Measurements from ENCODE around the gene CAPSL. TPM values are rescaled to one million over a fixed set of nuclear protein-coding genes. Genes with fewer than 3 reads are reported as not detected.
"Not testable (repeated sequence)": the region's sequence is repeated elsewhere in the genome, so short reads cannot be mapped to it uniquely, and the experiment has no call there.

Gene CAPSL
- polyA plus RNA-seq (2013, experiment 1 of 4): not detected
- not detected for polyA plus RNA-seq (2013, experiment 2 of 4)
- not detected for polyA plus RNA-seq (2013, experiment 3 of 4)
- polyA plus RNA-seq (2013, experiment 4 of 4): not detected

DNA sequence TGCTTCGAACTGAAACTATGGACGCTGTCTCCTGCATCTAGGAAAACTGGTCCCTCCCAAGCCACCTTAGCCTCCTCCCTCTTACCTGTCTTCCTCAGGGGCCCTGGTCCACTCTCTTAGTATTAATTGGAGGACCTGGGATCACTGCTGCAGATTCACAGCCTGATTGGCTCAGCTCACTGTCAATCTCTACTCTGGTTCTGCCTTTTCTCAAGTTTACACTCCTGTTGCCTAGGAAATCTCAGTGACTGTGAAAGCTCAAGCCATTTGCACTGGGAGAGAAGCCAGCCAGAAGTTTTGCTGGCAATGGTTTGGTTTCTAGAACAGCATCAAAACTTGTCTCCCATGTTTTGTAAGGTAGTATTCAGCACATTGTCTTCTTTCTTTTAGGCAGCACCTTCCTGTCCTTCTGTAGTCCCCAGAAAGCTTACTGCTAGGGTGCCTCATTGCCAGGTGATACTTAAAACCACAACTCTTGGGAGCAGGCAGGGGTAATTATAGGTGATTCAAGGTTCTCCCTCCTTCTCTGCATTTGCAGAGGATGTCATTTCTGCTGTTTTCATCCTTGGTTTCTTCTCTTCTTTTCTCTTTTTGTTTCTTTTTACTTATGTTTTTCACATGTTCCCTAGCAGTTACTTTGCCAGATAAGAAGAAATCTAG, at the start of gene CAPSL:
Gene CAPSL, minus strand, starts transcription at position 55 of the 660 bp plus-strand sequence. CDS start 17,502 bp downstream, outside the sequence.
- Histone ChIP-seq H3K27me3 (ENCODE audit: control insufficient read depth, insufficient read depth, low read length, poor library complexity, severe bottlenecking) (peaks cover 4% of the 10 kb centered on the region), H3K36me3 (ENCODE audit: control insufficient read depth, insufficient read depth, low read length) (no peaks in the 10 kb centered on the region), H3K27ac (ENCODE audit: insufficient read depth, low read depth, low read length, poor library complexity, severe bottlenecking) (no peak within 1 kb of the TSS), H3K4me3 (ENCODE audit: insufficient read depth, low read depth, low read length) (no peak within 1 kb of the TSS), H3K9me3 (ENCODE audit: control insufficient read depth, low read length) (no peaks in the 10 kb centered on the region), H3K4me1 (ENCODE audit: control insufficient read depth, insufficient read depth, low read length) (no peaks in the 10 kb centered on the region)
- 45 to 54% methylated on average over 2 of the region's 2 CpGs for WGBS, 2 experiments

DNA sequence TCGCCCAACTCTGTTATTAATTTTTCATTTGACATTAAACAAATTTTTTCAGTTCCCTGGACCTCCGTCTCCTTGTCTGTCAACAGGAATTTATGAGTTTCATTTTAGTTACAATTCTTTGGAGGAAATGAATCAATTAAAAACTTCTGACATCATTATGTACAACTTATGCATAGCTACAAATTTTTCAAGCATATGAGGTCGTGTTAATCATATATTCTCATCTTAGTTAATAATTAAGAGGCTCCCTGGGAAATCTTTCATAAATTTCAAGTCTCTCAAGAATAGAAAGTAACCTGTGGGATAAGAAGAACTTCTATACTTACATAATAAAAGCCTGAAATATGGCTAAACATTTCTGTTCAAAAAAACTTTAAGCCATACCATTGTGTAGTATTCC, 49.4 kb upstream of the CAPSL start:
- H3K27ac ChIP-seq (ENCODE audit: insufficient read depth, low read depth, low read length, poor library complexity, severe bottlenecking): no peak overlapping the region
- no peaks in the 10 kb centered on the region for H3K36me3 ChIP-seq (ENCODE audit: control insufficient read depth, insufficient read depth, low read length)
- no peak overlapping the region for H3K4me3 ChIP-seq (ENCODE audit: insufficient read depth, low read depth, low read length)
- H3K4me1 ChIP-seq (ENCODE audit: control insufficient read depth, insufficient read depth, low read length): peaks cover 9% of the 10 kb centered on the region
- 85 to 89% methylated on average over 1 of the region's 3 CpGs for WGBS, 2 experiments
- peaks cover 13% of the 10 kb centered on the region for H3K27me3 ChIP-seq (ENCODE audit: control insufficient read depth, insufficient read depth, low read length, poor library complexity, severe bottlenecking)
- H3K9me3 ChIP-seq (ENCODE audit: control insufficient read depth, low read length): no peaks in the 10 kb centered on the region

DNA sequence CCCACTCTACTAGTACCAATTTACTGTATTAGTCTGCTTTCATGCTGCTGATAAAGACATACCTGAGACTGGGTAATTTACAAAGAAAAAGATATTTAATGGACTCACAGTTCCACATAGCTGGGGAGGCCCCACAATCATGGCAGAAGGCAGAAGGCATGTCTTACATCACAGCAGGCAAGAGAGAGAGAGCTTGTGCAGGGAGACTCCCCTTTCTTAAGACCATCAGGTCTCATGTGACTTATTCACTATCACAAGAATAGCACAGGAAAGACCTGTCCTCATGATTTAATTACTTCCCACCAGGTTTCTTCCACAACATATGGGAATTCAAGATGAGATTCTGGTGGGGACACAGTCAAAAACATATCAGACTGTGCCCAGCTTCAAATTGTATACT, 41.3 kb upstream of the CAPSL start:
- Histone ChIP-seq H3K27me3 (ENCODE audit: control insufficient read depth, insufficient read depth, low read length, poor library complexity, severe bottlenecking) (no peaks in the 10 kb centered on the region), H3K9me3 (ENCODE audit: control insufficient read depth, low read length) (no peaks in the 10 kb centered on the region), H3K4me3 (ENCODE audit: insufficient read depth, low read depth, low read length) (no peak overlapping the region), H3K27ac (ENCODE audit: insufficient read depth, low read depth, low read length, poor library complexity, severe bottlenecking) (no peak overlapping the region), H3K36me3 (ENCODE audit: control insufficient read depth, insufficient read depth, low read length) (no peaks in the 10 kb centered on the region), H3K4me1 (ENCODE audit: control insufficient read depth, insufficient read depth, low read length) (no peaks in the 10 kb centered on the region)

DNA sequence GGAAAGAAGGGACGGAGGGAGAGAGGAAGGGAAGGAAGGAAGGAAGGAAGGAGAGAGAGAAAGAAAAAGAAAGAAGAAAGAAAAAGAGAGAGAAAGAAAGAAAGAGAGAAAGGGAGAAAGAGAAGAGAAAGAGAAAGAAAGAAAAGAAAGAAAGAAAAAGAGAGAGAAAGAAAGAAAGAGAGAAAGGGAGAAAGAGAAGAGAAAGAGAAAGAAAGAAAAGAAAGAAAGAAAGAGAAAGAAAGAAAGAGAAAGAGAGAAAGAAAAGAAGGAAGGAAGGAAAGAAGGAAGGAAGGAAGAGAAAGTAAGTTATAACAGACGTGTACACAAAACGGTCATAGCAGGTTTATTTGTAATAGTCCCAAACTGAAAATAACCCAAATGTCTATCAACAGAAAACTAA, 38.4 kb upstream of the CAPSL start:
- not testable (repeated sequence) for H3K36me3 ChIP-seq (ENCODE audit: control insufficient read depth, insufficient read depth, low read length); H3K27ac ChIP-seq (ENCODE audit: insufficient read depth, low read depth, low read length, poor library complexity, severe bottlenecking); H3K9me3 ChIP-seq (ENCODE audit: control insufficient read depth, low read length); H3K4me3 ChIP-seq (ENCODE audit: insufficient read depth, low read depth, low read length); H3K27me3 ChIP-seq (ENCODE audit: control insufficient read depth, insufficient read depth, low read length, poor library complexity, severe bottlenecking); H3K4me1 ChIP-seq (ENCODE audit: control insufficient read depth, insufficient read depth, low read length)
- WGBS, 2 experiments: 57 to 76% methylated on average over 2 to 3 of the region's 3 CpGs

DNA sequence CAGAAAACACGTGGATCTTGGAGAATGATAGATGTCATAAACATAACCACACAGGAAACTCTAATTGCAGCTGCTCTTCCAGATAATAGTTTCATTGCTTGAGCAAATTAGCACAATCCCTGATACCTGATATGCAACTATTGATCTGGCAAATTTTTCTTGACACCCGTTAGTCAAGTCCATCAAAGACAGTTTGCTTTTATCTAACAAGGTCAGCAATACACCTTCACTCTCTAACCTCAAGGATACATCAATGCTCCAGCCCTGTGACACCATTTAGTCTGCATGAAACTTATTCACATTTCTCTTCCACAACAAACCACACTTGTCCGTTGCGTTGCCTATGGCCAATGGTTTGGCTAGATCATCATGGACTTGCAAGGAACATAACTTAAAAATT, 36.1 kb upstream of the CAPSL start:
- WGBS, 2 experiments: 84 to 92% methylated on average over 4 of the region's 4 CpGs

DNA sequence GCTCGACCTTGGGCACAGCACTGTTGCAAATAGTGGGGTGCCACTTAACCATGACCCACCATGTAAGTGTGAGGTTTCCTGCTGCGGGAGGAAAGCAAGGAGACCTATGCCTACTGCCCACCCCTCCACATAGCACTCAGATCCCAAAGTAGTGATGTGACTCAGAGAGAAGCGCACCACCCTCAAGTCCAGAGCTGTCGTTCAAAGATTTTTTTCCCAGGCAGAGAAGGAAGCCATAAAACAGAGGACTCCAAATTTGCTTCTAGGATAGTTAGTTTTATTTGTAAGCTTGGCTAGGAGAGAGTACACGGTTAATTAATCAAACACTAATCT, 33.4 kb upstream of the CAPSL start:
- no peaks in the 10 kb centered on the region for H3K4me1 ChIP-seq (ENCODE audit: control insufficient read depth, insufficient read depth, low read length)
- H3K4me3 ChIP-seq (ENCODE audit: insufficient read depth, low read depth, low read length): no peak overlapping the region
- H3K27me3 ChIP-seq (ENCODE audit: control insufficient read depth, insufficient read depth, low read length, poor library complexity, severe bottlenecking): no peaks in the 10 kb centered on the region
- H3K9me3 ChIP-seq (ENCODE audit: control insufficient read depth, low read length): no peaks in the 10 kb centered on the region
- no peak overlapping the region for H3K27ac ChIP-seq (ENCODE audit: insufficient read depth, low read depth, low read length, poor library complexity, severe bottlenecking)
- WGBS, 2 experiments: 73 to 93% methylated on average over 4 to 5 of the region's 5 CpGs
- H3K36me3 ChIP-seq (ENCODE audit: control insufficient read depth, insufficient read depth, low read length): no peaks in the 10 kb centered on the region

More for the DNA sequence above, 36.1 kb upstream of the CAPSL start:
- H3K4me1 ChIP-seq (ENCODE audit: control insufficient read depth, insufficient read depth, low read length): no peaks in the 10 kb centered on the region
- H3K27me3 ChIP-seq (ENCODE audit: control insufficient read depth, insufficient read depth, low read length, poor library complexity, severe bottlenecking): no peaks in the 10 kb centered on the region
- no peak overlapping the region for H3K4me3 ChIP-seq (ENCODE audit: insufficient read depth, low read depth, low read length)
- no peak overlapping the region for H3K27ac ChIP-seq (ENCODE audit: insufficient read depth, low read depth, low read length, poor library complexity, severe bottlenecking)
- H3K9me3 ChIP-seq (ENCODE audit: control insufficient read depth, low read length): no peaks in the 10 kb centered on the region
- no peaks in the 10 kb centered on the region for H3K36me3 ChIP-seq (ENCODE audit: control insufficient read depth, insufficient read depth, low read length)

DNA sequence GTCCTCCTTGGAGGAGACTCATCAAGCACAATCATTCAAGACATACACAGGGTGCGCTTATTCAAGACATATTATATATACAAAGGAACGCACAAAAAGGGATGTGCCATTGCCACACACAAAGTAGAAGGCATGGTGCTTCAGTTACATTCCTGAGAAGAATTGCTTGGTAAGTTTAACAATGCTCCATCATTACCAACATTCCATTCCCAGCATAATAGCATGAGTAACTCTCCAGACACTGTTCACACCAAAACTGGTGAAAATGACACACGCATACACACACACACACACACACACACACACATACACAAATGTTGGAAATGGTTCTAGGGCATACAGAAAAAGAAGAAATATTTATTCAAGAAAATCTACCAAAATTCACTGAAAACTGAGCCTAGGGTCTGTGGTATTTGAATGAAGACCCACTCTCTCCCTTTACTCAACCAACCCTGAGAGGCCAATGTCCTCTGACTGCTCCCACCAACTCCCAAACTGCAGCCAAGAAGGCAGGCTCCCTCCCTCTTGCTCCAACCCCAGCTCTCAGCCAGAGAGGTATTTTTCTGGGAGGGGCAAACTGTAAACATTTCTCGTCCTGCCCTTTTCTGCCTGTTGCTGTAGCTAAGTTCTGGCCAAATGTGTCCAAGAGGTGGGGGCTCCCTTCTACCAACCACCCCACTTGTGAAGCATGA, 32.9 kb upstream of the CAPSL start:
- Histone ChIP-seq H3K9me3 (ENCODE audit: control insufficient read depth, low read length) (no peaks in the 10 kb centered on the region), H3K36me3 (ENCODE audit: control insufficient read depth, insufficient read depth, low read length) (no peaks in the 10 kb centered on the region), H3K27me3 (ENCODE audit: control insufficient read depth, insufficient read depth, low read length, poor library complexity, severe bottlenecking) (no peaks in the 10 kb centered on the region), H3K27ac (ENCODE audit: insufficient read depth, low read depth, low read length, poor library complexity, severe bottlenecking) (no peak overlapping the region), H3K4me1 (ENCODE audit: control insufficient read depth, insufficient read depth, low read length) (no peaks in the 10 kb centered on the region), H3K4me3 (ENCODE audit: insufficient read depth, low read depth, low read length) (no peak overlapping the region)
- WGBS, 2 experiments: 81 to 92% methylated on average over 4 of the region's 4 CpGs

DNA sequence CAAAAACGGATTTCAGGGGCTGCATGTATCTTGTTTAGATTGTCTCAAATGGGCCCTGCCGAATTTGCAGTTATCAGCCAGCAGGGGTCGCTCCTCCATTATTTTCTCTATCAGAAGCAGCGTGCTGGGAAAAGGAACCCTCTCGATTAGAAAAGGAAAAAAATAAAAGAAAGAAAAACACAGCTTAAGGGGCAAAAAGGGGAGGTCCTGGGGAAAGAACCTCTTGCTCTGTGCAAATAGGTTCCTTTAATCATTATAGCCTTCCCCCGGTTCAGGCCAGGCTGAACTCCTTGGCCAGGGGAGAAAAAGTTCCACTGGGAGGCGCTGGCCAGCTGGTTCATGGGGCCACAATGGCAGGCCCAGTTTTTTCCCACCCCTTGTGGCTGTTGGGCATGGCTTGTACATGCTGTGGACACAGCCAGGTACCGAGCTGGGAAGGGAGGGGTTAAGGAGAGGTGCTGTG, 25.0 kb upstream of the CAPSL start:
- Histone ChIP-seq H3K9me3 (ENCODE audit: control insufficient read depth, low read length) (no peaks in the 10 kb centered on the region), H3K4me3 (ENCODE audit: insufficient read depth, low read depth, low read length) (no peak overlapping the region), H3K27ac (ENCODE audit: insufficient read depth, low read depth, low read length, poor library complexity, severe bottlenecking) (no peak overlapping the region), H3K36me3 (ENCODE audit: control insufficient read depth, insufficient read depth, low read length) (no peaks in the 10 kb centered on the region), H3K27me3 (ENCODE audit: control insufficient read depth, insufficient read depth, low read length, poor library complexity, severe bottlenecking) (no peaks in the 10 kb centered on the region), H3K4me1 (ENCODE audit: control insufficient read depth, insufficient read depth, low read length) (no peaks in the 10 kb centered on the region)
- WGBS, 2 experiments: 52 to 56% methylated on average over 7 to 8 of the region's 8 CpGs

DNA sequence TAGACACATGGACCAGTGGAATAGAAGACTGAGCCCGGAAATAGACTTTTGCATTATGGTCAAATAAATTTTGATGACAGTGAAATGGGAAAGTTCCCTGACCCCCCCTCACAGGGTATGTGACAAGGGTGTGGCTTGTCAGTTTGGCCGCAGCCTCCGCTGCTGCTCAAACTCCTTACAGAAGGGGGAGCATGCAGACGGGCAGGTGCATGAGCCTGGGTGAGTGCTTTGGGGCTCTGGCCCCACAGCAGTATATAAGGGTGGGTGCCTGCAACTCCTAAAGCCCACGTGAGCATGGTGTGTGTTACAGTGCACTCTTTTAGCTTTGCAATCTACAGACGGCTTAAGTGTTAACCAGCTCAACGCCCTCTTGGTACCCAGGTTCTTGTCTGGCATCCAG, 21.9 kb upstream of the CAPSL start:
- Histone ChIP-seq H3K27me3 (ENCODE audit: control insufficient read depth, insufficient read depth, low read length, poor library complexity, severe bottlenecking) (no peaks in the 10 kb centered on the region), H3K4me3 (ENCODE audit: insufficient read depth, low read depth, low read length) (no peak overlapping the region)
- WGBS, 2 experiments: 59 to 60% methylated on average over 7 of the region's 7 CpGs

DNA sequence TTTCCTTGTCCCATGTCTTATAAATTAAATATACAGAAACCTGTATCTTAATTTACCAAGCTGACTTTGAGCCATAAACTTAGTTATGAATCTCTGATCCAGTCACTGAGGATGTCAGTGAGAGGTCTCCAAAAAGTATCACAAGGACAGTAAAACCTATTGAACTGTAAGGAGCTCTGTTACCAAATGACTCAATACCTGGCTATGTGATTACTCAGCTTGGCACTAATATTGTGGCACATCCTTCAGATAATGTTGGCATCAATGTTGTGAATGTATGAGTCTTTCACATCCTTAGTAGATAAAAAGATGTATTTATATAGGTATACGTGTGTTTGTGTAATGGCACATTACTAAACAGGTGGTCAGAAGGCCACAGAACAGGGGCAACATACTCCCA, 18.0 kb upstream of the CAPSL start:
- H3K27ac ChIP-seq (ENCODE audit: insufficient read depth, low read depth, low read length, poor library complexity, severe bottlenecking): no peak overlapping the region
- H3K9me3 ChIP-seq (ENCODE audit: control insufficient read depth, low read length): no peaks in the 10 kb centered on the region
- no peak overlapping the region for H3K4me3 ChIP-seq (ENCODE audit: insufficient read depth, low read depth, low read length)
- 100% methylated on average over 1 of the region's 1 CpG for WGBS, 2 experiments
- no peaks in the 10 kb centered on the region for H3K4me1 ChIP-seq (ENCODE audit: control insufficient read depth, insufficient read depth, low read length)
- H3K27me3 ChIP-seq (ENCODE audit: control insufficient read depth, insufficient read depth, low read length, poor library complexity, severe bottlenecking): no peaks in the 10 kb centered on the region
- no peaks in the 10 kb centered on the region for H3K36me3 ChIP-seq (ENCODE audit: control insufficient read depth, insufficient read depth, low read length)

More for the DNA sequence above, 21.9 kb upstream of the CAPSL start:
- no peaks in the 10 kb centered on the region for H3K36me3 ChIP-seq (ENCODE audit: control insufficient read depth, insufficient read depth, low read length)
- H3K4me1 ChIP-seq (ENCODE audit: control insufficient read depth, insufficient read depth, low read length): no peaks in the 10 kb centered on the region
- H3K9me3 ChIP-seq (ENCODE audit: control insufficient read depth, low read length): no peaks in the 10 kb centered on the region
- H3K27ac ChIP-seq (ENCODE audit: insufficient read depth, low read depth, low read length, poor library complexity, severe bottlenecking): no peak overlapping the region

All from ectodermal cell (in vitro differentiated cells).